K562 (cell line): ENCODE measurements around the gene EDA. TPM values are rescaled to one million over a fixed set of nuclear protein-coding genes. Genes with fewer than 3 reads are reported as not detected.

Source experiments
- ATAC-seq: fragments of 200-7000 bp; cut with Tn5 transposase; 3 replicates; pipeline ENCODE4 v1.9.1; 2020; ENCODE audit warnings: moderate library complexity
- BruUV-seq: library from RNA; stranded (reverse); fragments of 400-500 nt; replicated peaks from 2 replicates; lab custom pipeline; 2021; lab: Mats Ljungman, UMichigan
- CTCF ChIA-PET: fragments of 300-600 bp; formaldehyde crosslinking; extraction: SDS; loops from one replicate; lab custom pipeline; 2021; ENCODE audit warnings: low intra/inter-chr PET ratio; lab: Yijun Ruan, JAX
- POLR2A ChIA-PET: fragments of 300-600, 350-650 bp; sonication (Branson Sonifier 250); formaldehyde crosslinking; extraction: SDS; loops from one replicate; lab custom pipeline; 2021; ENCODE audit warnings: antibody characterized with exemption, inconsistent platforms; lab: Yijun Ruan, JAX
- DNase-seq, 4 experiments: peaks; one replicate each; pipeline versions ENCODE4 v3.0.0 to v3.0.0-alpha.2; 2011 to 2018; ENCODE audit warnings: low spot score in 3 of 4, mixed read lengths in 3 of 4; ENCODE audit errors: extremely low read depth in 1 of 4
- FAIRE-seq: peaks from 2 replicates; lab custom pipeline; 2011; peaks lifted over from hg19 to GRCh38; lab: Jason Lieb, UNC
- H2AFZ ChIP-seq: 2 replicates; pipeline ENCODE4 v1.6.0; 2011; ENCODE audit warnings: low read depth, low read length, control low read depth, inconsistent platforms
- H3K27ac ChIP-seq: fragments of 200-600 bp; 3 replicates; pipeline ENCODE4 v1.8.0; 2011; ENCODE audit warnings: low read depth, mild to moderate bottlenecking, control low read depth, inconsistent platforms, low read length, moderate library complexity, mixed read lengths; ENCODE audit errors: extremely low read depth
- H3K27me3 ChIP-seq, 2 experiments: fragments of 300-600 bp in 1 of 2; 2 replicates in 1 of 2; 3 replicates in 1 of 2; pipeline versions ENCODE4 v1.6.0 to v1.8.0; 2011; ENCODE audit warnings: inconsistent platforms in 2 of 2, low read length in 2 of 2, mild to moderate bottlenecking in 1 of 2, mixed read lengths in 1 of 2, moderate library complexity in 1 of 2; ENCODE audit not compliant: control insufficient read depth in 2 of 2, insufficient read depth in 2 of 2
- H3K36me3 ChIP-seq: fragments of 300-600 bp; 3 replicates; pipeline ENCODE4 v1.8.0; 2011; ENCODE audit warnings: mild to moderate bottlenecking, low read length, inconsistent platforms; ENCODE audit not compliant: control insufficient read depth, insufficient read depth
- H3K4me1 ChIP-seq, 2 experiments: fragments of 200-600 bp in 1 of 2; replicated peaks in 1 of 2; 2 replicates in 1 of 2; 3 replicates in 1 of 2; pipeline versions ENCODE4 v1.5.1 to v1.8.0; 2011; ENCODE audit warnings: inconsistent platforms in 2 of 2, low read length in 2 of 2, mild to moderate bottlenecking in 1 of 2, mixed read lengths in 1 of 2, moderate library complexity in 1 of 2; ENCODE audit not compliant: control insufficient read depth in 2 of 2, insufficient read depth in 2 of 2
- H3K4me2 ChIP-seq: 2 replicates; pipeline ENCODE4 v1.6.1; 2011; ENCODE audit warnings: low read length, control low read depth, inconsistent platforms, mixed read lengths; ENCODE audit not compliant: insufficient read depth
- H3K4me3 ChIP-seq: fragments of 200-600 bp; sonication (generic), shearing (Covaris generic); 2 replicates; pipeline ENCODE4 v1.5.1; 2016; ENCODE audit warnings: control low read depth, inconsistent platforms
- H3K79me2 ChIP-seq: fragments of 200-600 bp; 3 replicates; pipeline ENCODE4 v1.8.0; 2011; ENCODE audit warnings: low read length, inconsistent platforms; ENCODE audit not compliant: control insufficient read depth, insufficient read depth
- H3K9ac ChIP-seq, 2 experiments: 2 replicates each; pipeline versions ENCODE4 v1.6.0 to v1.6.1; 2011; ENCODE audit warnings: low read depth in 2 of 2, low read length in 2 of 2, control low read depth in 1 of 2, inconsistent platforms in 1 of 2, mild to moderate bottlenecking in 1 of 2, mixed read lengths in 1 of 2; ENCODE audit not compliant: insufficient read depth in 1 of 2
- H3K9me1 ChIP-seq: one replicate; pipeline ENCODE4 v1.6.0; 2011; ENCODE audit warnings: inconsistent platforms, mild to moderate bottlenecking, low read length, moderate library complexity; ENCODE audit not compliant: control insufficient read depth, insufficient read depth
- H3K9me3 ChIP-seq: replicated peaks from 2 replicates; pipeline ENCODE4 v1.5.1; 2011; ENCODE audit warnings: low read depth, low read length, inconsistent platforms; ENCODE audit not compliant: control insufficient read depth, insufficient read depth
- H4K20me1 ChIP-seq: replicated peaks from 2 replicates; pipeline ENCODE4 v1.6.1; 2011; ENCODE audit warnings: low read length, inconsistent platforms, mixed read lengths; ENCODE audit not compliant: control insufficient read depth, insufficient read depth
- CBFB ChIP-seq: sonication (generic); formaldehyde crosslinking; IDR thresholded peaks from 2 replicates; pipeline ENCODE4 v1.4.0; 2020; ENCODE audit warnings: mild to moderate bottlenecking, missing genetic modification reagents
- CBX5 ChIP-seq: IDR thresholded peaks from 2 replicates; pipeline ENCODE4 v1.6.1; 2014; ENCODE audit warnings: low read depth, borderline replicate concordance
- CLOCK ChIP-seq: fragments of 250-450 bp; sonication (Bioruptor Pico); IDR thresholded peaks from 2 replicates; pipeline ENCODE4 v1.4.0; 2020; ENCODE audit warnings: mild to moderate bottlenecking, moderate library complexity, borderline replicate concordance
- CTBP1 ChIP-seq: fragments of 450-650 bp; IDR thresholded peaks from 2 replicates; pipeline ENCODE4 v1.6.1; 2016; ENCODE audit warnings: borderline replicate concordance
- EWSR1 ChIP-seq: fragments of 450-650 bp; IDR thresholded peaks from 2 replicates; pipeline ENCODE4 v1.6.1; 2018; ENCODE audit warnings: borderline replicate concordance, mild to moderate bottlenecking, low read depth, moderate library complexity; ENCODE audit not compliant: partially characterized antibody
- GATAD2A ChIP-seq: fragments of 450-650 bp; IDR thresholded peaks from 2 replicates; pipeline ENCODE4 v1.6.1; 2017
- GATAD2B ChIP-seq: fragments of 450-650 bp; IDR thresholded peaks from 2 replicates; pipeline ENCODE4 v1.6.1; 2017; ENCODE audit warnings: mild to moderate bottlenecking, borderline replicate concordance
- GTF2E2 ChIP-seq: fragments of 200-800 bp; sonication (Bioruptor generic); IDR thresholded peaks from 2 replicates; pipeline ENCODE4 v1.6.1; 2016; ENCODE audit warnings: missing genetic modification characterization, missing compliant biosample characterization
- KHSRP ChIP-seq: fragments of 450-650 bp; IDR thresholded peaks from 2 replicates; pipeline ENCODE4 v1.6.1; 2017
- MTA3 ChIP-seq: fragments of 450-650 bp; formaldehyde crosslinking; IDR thresholded peaks from 2 replicates; pipeline ENCODE4 v1.6.1; 2017; ENCODE audit warnings: mild to moderate bottlenecking, borderline replicate concordance
- NBN ChIP-seq: fragments of 450-650 bp; IDR thresholded peaks from 2 replicates; pipeline ENCODE4 v1.6.1; 2016; ENCODE audit warnings: low read depth, mild to moderate bottlenecking
- PHTF2 ChIP-seq: fragments of 250-450 bp; sonication (Bioruptor Pico); IDR thresholded peaks from 2 replicates; pipeline ENCODE4 v1.5.0; 2021; ENCODE audit warnings: mild to moderate bottlenecking
- SUPT5H ChIP-seq: fragments of 450-650 bp; IDR thresholded peaks from 2 replicates; pipeline ENCODE4 v1.6.1; 2016
- ZKSCAN8 ChIP-seq: fragments of 200-800 bp; sonication (Bioruptor generic); IDR thresholded peaks from 2 replicates; pipeline ENCODE4 v1.6.1; 2016; ENCODE audit warnings: missing genetic modification characterization, missing compliant biosample characterization
- ZNF12 ChIP-seq: sonication (generic); formaldehyde crosslinking; IDR thresholded peaks from 2 replicates; pipeline ENCODE4 v1.4.0; 2020; ENCODE audit warnings: mild to moderate bottlenecking, missing genetic modification reagents
- ZNF3 ChIP-seq: fragments of 250-450 bp; sonication (Bioruptor Pico); IDR thresholded peaks from 2 replicates; pipeline ENCODE4 v1.5.0; 2021; ENCODE audit warnings: mild to moderate bottlenecking, moderate library complexity
- WGBS: fragments of 100-300 bp; shearing (Covaris generic); methylation state at CpG from one replicate; pipeline ENCODE4 v1.1.6; 2016; ENCODE audit warnings: low coverage, mixed read lengths; ENCODE audit not compliant: insufficient coverage; ENCODE audit errors: missing lambda C conversion rate; 5-methylcytosine and 5-hydroxymethylcytosine counted together
- in situ Hi-C: fragments of 300-500 bp; cut with MboI; formaldehyde crosslinking; loops from 4 replicates; pipeline ENCODE4 v1.15.0; 2018; ENCODE audit warnings: inconsistent platforms, mixed read lengths
- intact Hi-C: fragments of 100-400 bp; cut with micrococcal nuclease; formaldehyde crosslinking; loops from 2 replicates; pipeline ENCODE4 v1.14.2; 2022
- polyA plus RNA-seq, 8 experiments: library from polyadenylated mRNA; depleted of rRNA in 4 of 8; stranded (reverse) in 5 of 8; unstranded in 3 of 8; fragments of >200 nt; fragmentation: Nextera tagmentation in 2 of 8; fragmentation: Illumina TruSeq in 1 of 8; extraction: Ambion mirVana in 2 of 8; extraction: Trizol in 1 of 8; gene quantifications; 2 replicates each; pipeline versions ENCODE4 v1.2.1 to v1.2.3, GENCODE V29; 2011 to 2014; ENCODE audit warnings: inconsistent platforms in 1 of 8, missing spikeins in 1 of 8
- total RNA-seq, 7 experiments: library from RNA; depleted of rRNA in 6 of 7; stranded (reverse); fragments of >200 nt in 6 of 7; fragmentation: Illumina TruSeq in 2 of 7; extraction: Trizol in 2 of 7; gene quantifications; 2 replicates each; pipeline versions ENCODE4 v1.2.1 to v1.2.3, GENCODE V29; 2011 to 2021; ENCODE audit warnings: low replicate concordance in 1 of 7
- TF ChIP-seq, protein P1 (sequence below): sonication (generic); formaldehyde crosslinking; IDR thresholded peaks from 2 replicates; pipeline ENCODE4 v1.8.0; 2022; ENCODE audit warnings: mild to moderate bottlenecking, missing genetic modification reagents
- TF ChIP-seq, protein P2 (sequence below): sonication (generic); formaldehyde crosslinking; IDR thresholded peaks from 2 replicates; pipeline ENCODE4 v1.8.0; 2022; ENCODE audit warnings: mild to moderate bottlenecking, missing genetic modification reagents, borderline replicate concordance

The EDA gene
- total and polyA plus RNA-seq, 9 of the 15 experiments (the other 6 are each of a cell fraction or from before 2014, with no cell fraction given): 0.03 to 0.40 (median 0.07) TPM

- no peak overlapping the region for H3K4me2 ChIP-seq
- ChIA-PET POLR2A (no interaction called here), CTCF (no interaction called here)
- no peak for DNase-seq
- no peaks in the 10 kb centered on the region for H3K4me1 ChIP-seq
- H3K79me2 ChIP-seq: no peaks in the 10 kb centered on the region
- no peak overlapping the region for H3K4me3 ChIP-seq
- H3K9me1 ChIP-seq: no peaks in the 10 kb centered on the region
- FAIRE-seq: no peak
- intact Hi-C loops: no loop called here
- no TSS peak for BruUV-seq
- no peak overlapping the region for H3K27ac ChIP-seq
- H3K9me3 ChIP-seq: no peaks in the 10 kb centered on the region
- WGBS: 4% methylated on average over 5 of the region's 5 CpGs
- H2AFZ ChIP-seq: no peak overlapping the region
- in situ Hi-C loops: no loop called here
- peaks cover 3% of the 10 kb centered on the region; the same call in 1 of the 2 replicates for H4K20me1 ChIP-seq
- no peaks in the 10 kb centered on the region; a peak in 1 of 5 replicates for H3K27me3 ChIP-seq
- TF ChIP-seq SUPT5H (no peak), EWSR1 (no peak), CBX5 (no peak), KHSRP (no peak), PHTF2 (CRISPR knock-in tag) (no peak), ZKSCAN8 (CRISPR knock-in tag) (no peak), CTBP1 (no peak), GATAD2B (no peak), NBN (no peak), GATAD2A (no peak), CBFB (CRISPR knock-in tag) (no peak), CLOCK (CRISPR knock-in tag) (no peak), ZNF12 (CRISPR knock-in tag) (no peak), MTA3 (no peak), ZNF3 (CRISPR knock-in tag) (no peak), GTF2E2 (tag) (no peak)
- TF ChIP-seq, protein P1, sequence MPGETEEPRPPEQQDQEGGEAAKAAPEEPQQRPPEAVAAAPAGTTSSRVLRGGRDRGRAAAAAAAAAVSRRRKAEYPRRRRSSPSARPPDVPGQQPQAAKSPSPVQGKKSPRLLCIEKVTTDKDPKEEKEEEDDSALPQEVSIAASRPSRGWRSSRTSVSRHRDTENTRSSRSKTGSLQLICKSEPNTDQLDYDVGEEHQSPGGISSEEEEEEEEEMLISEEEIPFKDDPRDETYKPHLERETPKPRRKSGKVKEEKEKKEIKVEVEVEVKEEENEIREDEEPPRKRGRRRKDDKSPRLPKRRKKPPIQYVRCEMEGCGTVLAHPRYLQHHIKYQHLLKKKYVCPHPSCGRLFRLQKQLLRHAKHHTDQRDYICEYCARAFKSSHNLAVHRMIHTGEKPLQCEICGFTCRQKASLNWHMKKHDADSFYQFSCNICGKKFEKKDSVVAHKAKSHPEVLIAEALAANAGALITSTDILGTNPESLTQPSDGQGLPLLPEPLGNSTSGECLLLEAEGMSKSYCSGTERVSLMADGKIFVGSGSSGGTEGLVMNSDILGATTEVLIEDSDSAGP (CRISPR knock-in tag): no peak
- TF ChIP-seq, protein P2, sequence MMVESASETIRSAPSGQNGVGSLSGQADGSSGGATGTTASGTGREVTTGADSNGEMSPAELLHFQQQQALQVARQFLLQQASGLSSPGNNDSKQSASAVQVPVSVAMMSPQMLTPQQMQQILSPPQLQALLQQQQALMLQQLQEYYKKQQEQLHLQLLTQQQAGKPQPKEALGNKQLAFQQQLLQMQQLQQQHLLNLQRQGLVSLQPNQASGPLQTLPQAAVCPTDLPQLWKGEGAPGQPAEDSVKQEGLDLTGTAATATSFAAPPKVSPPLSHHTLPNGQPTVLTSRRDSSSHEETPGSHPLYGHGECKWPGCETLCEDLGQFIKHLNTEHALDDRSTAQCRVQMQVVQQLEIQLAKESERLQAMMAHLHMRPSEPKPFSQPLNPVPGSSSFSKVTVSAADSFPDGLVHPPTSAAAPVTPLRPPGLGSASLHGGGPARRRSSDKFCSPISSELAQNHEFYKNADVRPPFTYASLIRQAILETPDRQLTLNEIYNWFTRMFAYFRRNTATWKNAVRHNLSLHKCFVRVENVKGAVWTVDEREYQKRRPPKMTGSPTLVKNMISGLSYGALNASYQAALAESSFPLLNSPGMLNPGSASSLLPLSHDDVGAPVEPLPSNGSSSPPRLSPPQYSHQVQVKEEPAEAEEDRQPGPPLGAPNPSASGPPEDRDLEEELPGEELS (CRISPR knock-in tag): no peak
- TF ChIP-seq, all 486 proteins: peak for 0
- Histone ChIP-seq H3K9ac (no peak overlapping the region), H3K36me3 (no peaks in the 10 kb centered on the region)
- ATAC-seq: no peak
These were observed 463.4 kb downstream of the EDA start for GRCh38 chrX:70079297-70079696.
